Forelimb muscle (tissue), 1 donor: ENCODE results near the gene GRAMD1A. TPM values are rescaled to one million over a fixed set of nuclear protein-coding genes. Genes with fewer than 3 reads are reported as not detected.
"Not testable (repeated sequence)": the region's sequence is repeated elsewhere in the genome, so short reads cannot be mapped to it uniquely, and the experiment has no call there.

Experiments used
- DNase-seq: peaks from one replicate; pipeline ENCODE4 v3.0.0-alpha.2; 2013; ENCODE audit warnings: low read depth
- polyA plus RNA-seq: library from polyadenylated mRNA; unstranded; fragments of 120-200 nt; gene quantifications from one replicate; pipeline ENCODE4 v1.2.1, GENCODE V29; 2013; ENCODE audit not compliant: insufficient read length

GRAMD1A gene
- polyA plus RNA-seq, 1 donor = 41.0 TPM

- no peak for DNase-seq
These were observed 2.0 kb downstream of the GRAMD1A start for GRCh38 chr19:35002037-35002535.

GRCh38 chr19:35004517-35005255 lies 4.6 kb downstream of the GRAMD1A start:
- no peak for DNase-seq

- DNase-seq = no peak
These were observed 5.3 kb downstream of the GRAMD1A start for GRCh38 chr19:35005256-35005977.

GRCh38 chr19:35006007-35006341 lies 5.9 kb downstream of the GRAMD1A start:
- not testable (repeated sequence) for DNase-seq

GRCh38 chr19:35006342-35006998 lies 6.3 kb downstream of the GRAMD1A start:
- DNase-seq = no peak

- no peak for DNase-seq
These were observed 6.9 kb downstream of the GRAMD1A start for GRCh38 chr19:35006999-35007365.

- DNase-seq = not testable (repeated sequence)
These were observed 7.3 kb downstream of the GRAMD1A start for GRCh38 chr19:35007427-35007826.

- DNase-seq = no peak
These were observed 8.8 kb downstream of the GRAMD1A start for GRCh38 chr19:35008891-35009341.

GRCh38 chr19:35009424-35010415 lies 9.6 kb downstream of the GRAMD1A start:
- DNase-seq = no peak

GRCh38 chr19:35011091-35011689 lies 11.1 kb downstream of the GRAMD1A start:
- DNase-seq = no peak

- no peak for DNase-seq
These were observed 11.9 kb downstream of the GRAMD1A start for GRCh38 chr19:35011737-35012682.

- no peak for DNase-seq
These were observed 13.1 kb downstream of the GRAMD1A start for GRCh38 chr19:35013041-35013819.

- DNase-seq = no peak
These were observed 14.0 kb downstream of the GRAMD1A start for GRCh38 chr19:35013820-35014754.

GRCh38 chr19:35014774-35015173 lies 14.7 kb downstream of the GRAMD1A start:
- DNase-seq = not testable (repeated sequence)

GRCh38 chr19:35015270-35015953 lies 15.3 kb downstream of the GRAMD1A start:
- DNase-seq = no peak

GRCh38 chr19:35015954-35016351 lies 15.8 kb downstream of the GRAMD1A start:
- DNase-seq = no peak

- DNase-seq = no peak
These were observed 17.4 kb downstream of the GRAMD1A start for GRCh38 chr19:35017507-35017906.
